ENCODE results near the gene UFSP1. TPM values are rescaled to one million over a fixed set of nuclear protein-coding genes. Genes with fewer than 3 reads are reported as not detected.

Gene UFSP1
- total RNA-seq, 1 donor from 2014 or later: 3.4 TPM

- Histone ChIP-seq H3K27me3 (no peaks in the 10 kb centered on the region), H3K4me3 (no peak overlapping the region), H3K36me3 (no peaks in the 10 kb centered on the region), H3K9me3 (no peaks in the 10 kb centered on the region), H3K4me1 (peaks cover 12% of the 10 kb centered on the region), H3K27ac (no peak overlapping the region)
- no peak for TF ChIP-seq POLR2A (IDR thresholded peaks at IDR 0.05)
- no peak for TF ChIP-seq POLR2AphosphoS5 (IDR thresholded peaks at IDR 0.05; ENCODE audit: insufficient read depth in 1 of 2, low read depth in 1 of 2)
- TF ChIP-seq CTCF (IDR thresholded peaks at IDR 0.05): no peak
- intact Hi-C loops (cut with DNase I): loop anchor here (5.0 kb wide), 1 partner anchor 37 kb away; no protein-coding TSS in a partner anchor
- no peak for DNase-seq (ENCODE audit: extremely low spot score in 2 of 2)
These were observed 50.2 kb downstream of the UFSP1 start for GRCh38 chr7:100839361-100839760.

Small RNA genes within 50 kb of the gene (microRNA-seq; reads per million reads assigned to microRNA genes)
- not detected for gene MIR6875 (ENCODE audit: borderline number of aligned reads, borderline replicate concordance)

Small RNA genes within 50 kb of the gene (small RNA-seq; reads per million reads assigned to genes)
- gene RN7SL549P (not detected), gene RPS29P15 (not detected)

Other genes starting within 250 kb of the UFSP1 start
- gene TFR2, start 248.2 kb downstream of the UFSP1 start, total RNA-seq: 0.25 TPM
- 0.49 TPM for gene ACTL6B, start 233.3 kb downstream of the UFSP1 start, total RNA-seq
- 283 TPM for gene GNB2, start 216.0 kb downstream of the UFSP1 start, total RNA-seq
- 20.6 TPM for gene GIGYF1, start 195.5 kb downstream of the UFSP1 start, total RNA-seq
- 44.0 TPM for gene POP7, start 183.6 kb downstream of the UFSP1 start, total RNA-seq
- not detected for gene EPO, start 169.2 kb downstream of the UFSP1 start, total RNA-seq
- not detected for gene ZAN, start 156.1 kb downstream of the UFSP1 start, total RNA-seq
- gene EPHB4, start 62.2 kb downstream of the UFSP1 start, total RNA-seq: 72.4 TPM
- 15.7 TPM for gene SLC12A9, start 37.0 kb downstream of the UFSP1 start, total RNA-seq
- gene TRIP6, start 22.3 kb downstream of the UFSP1 start, total RNA-seq: 52.1 TPM
- 96.5 TPM for gene SRRT, start 14.6 kb downstream of the UFSP1 start, total RNA-seq
- 9.3 TPM for gene ACHE, start 6.2 kb upstream of the UFSP1 start, total RNA-seq
- gene MUC3A, start 59.8 kb upstream of the UFSP1 start, total RNA-seq: 0.49 TPM
- gene MUC12, start 79.8 kb upstream of the UFSP1 start, total RNA-seq: 2.7 TPM
- not detected for gene MUC17, start 130.4 kb upstream of the UFSP1 start, total RNA-seq
- gene TRIM56, start 195.8 kb upstream of the UFSP1 start, total RNA-seq: 19.4 TPM
- gene SERPINE1, start 237.4 kb upstream of the UFSP1 start, total RNA-seq: 14.7 TPM

Data from vagina (tissue), 2 donors.